Keratinocyte (primary cell): ENCODE results near the gene NAA35.

ENCODE experiments used
- CTCF ChIP-seq, 3 experiments: IDR thresholded peaks in 1 of 3; conservative IDR thresholded peaks in 1 of 3; optimal IDR thresholded peaks in 1 of 3; 2 replicates in 2 of 3; 3 replicates in 1 of 3; pipeline versions ENCODE3 to v1.5.1; 2011; ENCODE audit warnings: low read length in 3 of 3, mild to moderate bottlenecking in 3 of 3, moderate library complexity in 2 of 3, control low read depth in 1 of 3, inconsistent platforms in 1 of 3; ENCODE audit not compliant: insufficient read depth in 2 of 3; ENCODE audit errors: extremely low read depth in 1 of 3
- EZH2 ChIP-seq: IDR thresholded peaks from one replicate; pipeline ENCODE4 v1.6.1; 2012; ENCODE audit warnings: inconsistent platforms, mild to moderate bottlenecking, low read length, moderate library complexity

- TF ChIP-seq CTCF (optimal IDR thresholded peaks at IDR 0.05 in 1 of 3, IDR thresholded peaks at IDR 0.05 in 1 of 3, conservative IDR thresholded peaks at IDR 0.05 in 1 of 3; ENCODE audit: extremely low read depth in 1 of 3, insufficient read depth in 2 of 3, low read length in 3 of 3) = no peak
- TF ChIP-seq EZH2 = no peak
Observed at GRCh38 chr9:85994191-85994590, 53.2 kb downstream of the NAA35 start.
